HUDEP-2 (cell line): ENCODE data around the gene BEGAIN.
"Not testable (repeated sequence)": the region's sequence is repeated elsewhere in the genome, so short reads cannot be mapped to it uniquely, and the experiment has no call there.

ENCODE experiments used
- DNase-seq, 76 experiments: peaks; one replicate each; lab custom pipeline; 2025; ENCODE audit not compliant: unreplicated experiment in 76 of 76; lab: John Stamatoyannopoulos, UW

The BEGAIN gene

GRCh38 chr14:100529561-100530031 lies 57.6 kb downstream of the BEGAIN start:
- DNase-seq, result no peak

DNA sequence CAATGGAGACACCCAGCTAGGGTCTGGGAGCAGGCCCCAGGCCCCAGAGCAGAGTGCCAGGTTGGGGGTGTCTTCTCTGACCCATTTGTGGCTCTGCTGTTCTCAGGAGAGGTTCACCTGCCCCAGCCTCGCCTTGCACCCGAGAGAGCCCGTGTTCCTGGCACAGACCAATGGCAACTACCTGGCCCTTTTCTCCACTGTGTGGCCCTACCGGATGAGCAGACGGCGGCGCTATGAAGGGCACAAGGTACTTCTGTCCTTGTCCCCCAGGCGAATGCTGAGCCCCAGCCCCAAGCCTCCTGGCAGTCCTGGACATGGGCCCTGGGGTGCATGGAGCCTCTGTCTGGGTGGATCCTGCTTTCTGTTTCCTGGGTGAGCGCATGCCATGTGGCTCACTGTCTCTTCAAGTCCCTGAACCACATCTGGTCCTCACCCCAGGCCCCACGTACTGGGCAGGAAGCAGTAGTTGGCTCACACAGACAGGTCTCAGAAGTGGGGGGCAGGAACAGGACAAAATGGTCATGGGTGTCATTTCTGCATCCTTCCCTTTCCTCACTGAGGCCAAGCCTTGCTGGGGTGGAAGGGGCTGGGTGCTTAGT lies 58.2 kb downstream of the BEGAIN start:
- DNase-seq, result no peak

DNA sequence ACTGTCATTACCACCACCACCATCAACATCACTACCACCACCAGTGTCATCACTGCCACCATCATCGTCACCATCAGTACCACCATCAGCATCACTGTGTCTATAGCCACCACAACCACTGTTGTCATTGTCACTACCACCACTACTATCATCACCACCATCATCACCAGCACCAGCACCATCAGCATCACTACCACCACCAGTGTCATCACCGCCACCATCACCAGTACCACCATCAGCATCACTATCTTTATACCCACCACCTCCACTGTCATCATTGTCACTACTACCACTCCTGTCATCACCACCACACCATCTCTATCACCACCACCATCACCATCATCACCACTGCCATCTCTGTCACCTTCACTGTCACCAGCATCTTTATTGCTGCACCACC lies 60.6 kb downstream of the BEGAIN start:
- DNase-seq, result no peak

DNA sequence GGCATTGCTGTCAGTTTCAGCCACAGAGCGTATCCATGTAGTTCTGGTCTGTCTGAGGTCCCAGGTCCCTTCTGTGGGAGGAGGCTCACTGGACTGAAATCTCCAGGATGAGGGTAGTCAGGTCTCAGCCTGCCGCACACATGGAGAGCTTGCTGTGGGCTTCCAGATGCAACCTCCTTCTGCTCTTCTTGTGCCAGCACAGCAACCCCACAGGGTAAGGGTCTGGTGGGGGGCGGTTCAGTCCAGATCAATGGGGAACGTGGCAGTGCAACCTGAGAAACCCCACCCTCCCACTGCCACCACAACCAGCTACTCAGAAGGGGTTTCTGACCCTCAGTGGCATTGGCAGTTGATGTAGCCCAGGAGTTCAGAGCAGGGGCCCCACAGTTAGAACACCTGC lies 61.2 kb downstream of the BEGAIN start:
- no peak for DNase-seq

GRCh38 chr14:100525615-100526014 lies 61.6 kb downstream of the BEGAIN start:
- no peak for DNase-seq

DNA sequence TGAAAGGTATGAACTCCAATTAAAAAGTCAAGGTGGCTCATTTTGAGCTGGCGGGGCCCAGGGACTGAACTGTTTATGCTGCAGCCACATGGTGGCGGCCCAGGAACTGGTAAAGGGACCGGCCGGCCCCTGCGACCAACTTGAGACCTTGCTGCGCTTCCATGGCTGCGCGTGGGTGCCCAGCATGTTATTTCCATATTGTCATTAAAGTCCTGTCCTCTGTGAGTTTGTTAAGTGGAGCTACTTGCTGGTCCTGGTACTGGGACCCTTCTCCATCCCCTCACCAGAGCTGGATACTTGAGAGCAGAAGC lies 62.3 kb downstream of the BEGAIN start:
- peak in 5 of 76 experiments; percentile 6 to 21 (median 14) for DNase-seq

DNA sequence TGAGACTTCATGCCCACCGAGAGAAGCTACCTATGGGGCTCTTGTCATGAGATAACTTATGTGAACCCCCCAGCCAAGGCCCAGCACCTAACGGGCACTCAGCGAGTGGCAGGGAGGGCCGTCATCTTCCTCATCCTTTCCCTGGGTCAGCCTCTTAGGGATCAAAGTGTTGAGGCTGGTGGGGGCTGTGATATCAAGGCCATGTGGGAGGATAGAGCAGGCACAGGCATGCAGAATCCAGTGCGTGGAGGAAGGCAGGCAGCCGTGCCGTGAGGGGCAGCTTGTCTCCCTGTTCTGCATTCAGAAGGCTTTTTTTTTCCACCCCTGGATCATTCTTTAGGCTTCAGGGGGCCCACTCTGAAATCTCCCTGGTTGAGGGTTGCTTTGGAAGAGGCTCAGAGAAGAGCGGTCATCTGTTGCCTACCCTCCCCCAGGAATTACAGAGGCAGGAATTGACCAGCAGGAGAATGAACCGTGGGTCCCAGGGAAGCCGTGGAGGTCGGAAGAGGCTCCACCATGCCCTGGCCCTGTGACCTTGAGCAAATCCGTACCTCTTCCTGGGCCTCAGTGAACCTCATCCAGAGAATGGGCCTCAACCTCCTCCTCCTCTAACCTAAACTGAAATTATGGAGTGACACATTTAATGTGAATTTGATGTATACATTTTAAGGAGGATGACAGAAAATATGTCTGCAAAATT lies 62.8 kb downstream of the BEGAIN start:
- no peak for DNase-seq

DNA sequence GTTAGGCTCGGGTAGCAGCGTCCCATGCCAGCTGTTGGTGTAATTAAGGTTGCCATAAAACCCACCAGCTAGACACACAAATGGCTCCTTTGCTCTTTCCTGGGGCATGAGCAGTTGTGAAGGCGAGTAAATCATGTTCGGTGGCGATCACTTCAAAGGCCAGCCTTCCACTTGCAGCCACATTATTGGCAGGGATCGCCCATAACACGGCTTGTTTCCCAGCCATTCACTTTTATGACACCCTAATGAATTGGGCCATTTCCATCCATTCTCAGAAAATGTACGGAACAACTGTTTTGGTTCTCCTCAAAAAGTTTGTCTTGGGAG lies 63.4 kb downstream of the BEGAIN start:
- no peak for DNase-seq

- DNase-seq, result no peak
These were observed 63.9 kb downstream of the BEGAIN start for GRCh38 chr14:100523131-100523842.

DNA sequence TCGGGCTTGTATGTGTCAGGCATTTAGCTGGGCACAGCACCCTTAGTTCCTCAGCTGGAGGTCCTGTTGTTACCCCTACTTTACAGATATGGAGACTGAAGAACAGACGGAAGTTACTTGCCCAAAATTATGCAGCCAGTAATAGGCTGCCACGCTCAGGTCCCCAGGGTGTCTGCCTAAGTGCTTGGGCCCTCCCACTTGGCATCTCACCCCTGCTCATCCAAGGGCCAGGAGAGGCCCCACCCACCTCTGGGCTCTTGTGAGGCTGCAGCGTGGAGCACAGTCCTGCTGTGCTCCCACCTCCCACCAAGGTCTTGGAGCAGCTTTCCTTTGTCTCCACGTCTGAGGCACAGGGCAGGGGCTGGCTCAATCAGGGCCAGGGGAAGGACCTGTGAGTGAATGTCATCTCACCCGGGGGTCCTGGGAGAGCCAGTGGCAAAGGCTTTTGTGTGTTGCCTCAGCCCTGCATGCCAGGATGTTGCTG lies 64.6 kb downstream of the BEGAIN start:
- DNase-seq, result no peak

DNA sequence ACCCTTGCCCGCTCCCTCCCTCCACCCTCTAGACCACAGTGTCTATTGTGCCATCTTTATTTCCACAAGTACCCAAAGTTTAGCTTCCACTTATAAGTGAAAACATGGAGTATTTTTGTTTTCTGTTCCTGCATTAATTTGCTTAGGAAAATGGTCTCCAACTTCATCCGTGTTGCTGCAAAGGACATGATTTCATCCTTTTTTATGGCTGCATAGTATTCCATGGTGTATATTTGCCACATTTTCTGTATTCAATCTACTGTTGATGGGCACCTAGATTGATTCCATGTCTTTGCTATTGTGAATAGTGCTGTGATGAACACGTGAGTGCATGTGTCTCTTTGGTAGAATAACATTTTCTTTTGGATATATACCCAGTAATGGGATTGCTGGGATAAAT lies 81.2 kb downstream of the BEGAIN start:
- not testable (repeated sequence) for DNase-seq

GRCh38 chr14:100504372-100505078 lies 82.7 kb downstream of the BEGAIN start:
- no peak for DNase-seq

DNA sequence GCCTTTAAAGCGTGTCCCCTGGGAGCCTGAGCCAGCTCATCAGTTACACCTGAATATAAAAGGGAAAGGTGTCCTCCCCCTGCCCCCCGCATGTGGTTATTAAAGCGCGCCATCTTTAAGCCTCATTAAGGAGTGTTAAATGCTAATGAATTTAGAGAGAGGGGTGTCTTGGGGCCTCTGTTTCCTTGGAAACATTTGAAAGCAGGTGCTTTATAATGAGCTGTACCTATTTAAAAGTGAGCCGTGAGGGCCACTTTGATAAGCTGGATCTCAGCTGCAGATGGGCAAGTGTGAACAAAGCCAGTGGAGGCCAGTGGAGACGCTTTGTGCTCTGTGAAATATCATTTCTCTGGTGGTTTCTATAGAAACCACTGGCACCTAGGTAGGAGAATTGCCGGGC lies 84.0 kb downstream of the BEGAIN start:
- DNase-seq, result no peak

DNA sequence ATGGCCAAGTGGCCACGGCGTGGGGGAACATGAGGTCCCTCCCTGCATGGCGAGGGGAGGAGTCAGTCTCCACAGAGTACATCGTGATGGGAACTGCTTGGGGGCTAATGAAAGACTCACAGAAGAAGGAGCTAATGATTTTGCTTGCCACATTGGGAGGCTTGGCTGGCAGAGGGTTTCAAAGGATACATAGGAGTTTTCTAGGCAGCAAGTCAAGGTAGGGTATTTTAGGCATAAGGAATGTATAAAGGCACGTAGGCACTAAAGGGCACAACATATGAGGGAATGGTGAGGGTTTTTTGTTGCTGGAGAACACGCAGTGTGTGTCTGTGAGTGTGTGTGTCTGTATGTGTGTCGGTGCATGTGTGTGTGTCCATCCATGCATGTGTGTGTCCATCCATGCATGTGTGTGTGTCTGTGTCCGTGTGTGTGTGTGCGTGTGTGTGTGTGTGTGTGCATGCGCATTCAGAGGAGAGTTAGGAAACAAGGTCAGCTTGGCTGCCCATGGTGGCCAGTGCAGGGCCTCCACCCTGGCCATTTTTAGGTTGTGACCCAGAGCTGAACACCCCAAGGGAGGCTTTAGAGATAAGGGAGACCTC lies 84.5 kb downstream of the BEGAIN start:
- DNase-seq, result no peak

GRCh38 chr14:100500128-100500527 lies 87.1 kb downstream of the BEGAIN start:
- no peak for DNase-seq

DNA sequence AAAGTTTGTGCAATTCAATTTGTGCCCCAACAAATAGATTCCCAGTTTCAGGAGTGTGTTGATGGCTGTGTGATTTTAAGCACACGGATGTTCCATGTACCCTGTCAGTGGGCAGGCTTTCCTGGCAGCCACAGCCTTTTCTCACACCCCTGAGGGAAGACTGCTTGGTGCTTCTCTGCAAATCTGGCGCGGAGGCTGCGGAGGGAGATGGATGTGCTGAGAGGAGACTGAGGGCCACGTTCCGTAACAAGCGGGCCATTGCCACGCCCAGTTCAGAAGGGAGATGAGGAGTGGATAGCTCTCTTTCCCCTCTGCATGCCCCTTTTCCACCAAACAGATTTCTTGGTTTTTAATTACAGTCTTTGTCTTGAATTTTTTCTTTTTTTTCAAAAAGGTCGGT lies 89.1 kb downstream of the BEGAIN start:
- DNase-seq, result no peak

DNA sequence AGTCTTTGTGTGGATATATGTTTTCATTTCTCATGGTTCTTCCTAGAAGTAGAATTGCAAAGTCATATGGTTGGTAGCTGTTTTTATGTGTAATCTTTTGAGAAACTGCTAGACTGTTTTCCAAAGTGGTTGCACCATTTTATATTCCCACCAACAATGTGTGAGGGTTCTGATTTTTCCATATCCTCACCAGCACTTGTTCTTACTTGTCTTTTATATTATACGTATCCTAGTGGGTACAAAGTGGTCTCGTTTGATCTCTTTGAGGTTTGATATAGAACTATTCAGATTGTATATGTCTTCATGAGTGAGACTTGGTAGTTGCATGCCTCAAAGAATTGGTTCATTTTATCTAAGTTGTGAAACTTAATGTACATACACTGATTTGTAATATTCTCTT lies 91.3 kb downstream of the BEGAIN start:
- no peak for DNase-seq

DNA sequence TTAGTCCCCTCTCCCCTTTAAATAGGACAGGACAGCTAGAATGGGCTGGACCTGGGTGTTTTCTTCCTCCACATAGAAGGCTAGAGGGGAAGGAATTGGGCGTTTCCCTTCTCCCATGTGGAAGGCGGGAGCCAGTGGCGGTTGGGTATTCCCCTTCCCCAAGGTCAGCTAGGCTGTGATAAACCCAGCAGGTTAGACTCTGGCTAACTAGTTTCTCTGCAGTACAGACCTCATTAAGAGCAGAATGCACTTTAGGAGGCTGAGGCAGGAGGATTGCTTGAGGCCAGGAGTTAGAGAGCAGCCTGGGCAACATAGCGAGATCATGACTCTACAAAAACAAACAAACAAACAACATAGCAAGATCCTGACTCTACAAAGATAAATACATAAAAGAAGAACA lies 92.6 kb downstream of the BEGAIN start:
- DNase-seq, result no peak

- DNase-seq, result no peak
These were observed 97.0 kb downstream of the BEGAIN start for GRCh38 chr14:100490252-100490651.

DNA sequence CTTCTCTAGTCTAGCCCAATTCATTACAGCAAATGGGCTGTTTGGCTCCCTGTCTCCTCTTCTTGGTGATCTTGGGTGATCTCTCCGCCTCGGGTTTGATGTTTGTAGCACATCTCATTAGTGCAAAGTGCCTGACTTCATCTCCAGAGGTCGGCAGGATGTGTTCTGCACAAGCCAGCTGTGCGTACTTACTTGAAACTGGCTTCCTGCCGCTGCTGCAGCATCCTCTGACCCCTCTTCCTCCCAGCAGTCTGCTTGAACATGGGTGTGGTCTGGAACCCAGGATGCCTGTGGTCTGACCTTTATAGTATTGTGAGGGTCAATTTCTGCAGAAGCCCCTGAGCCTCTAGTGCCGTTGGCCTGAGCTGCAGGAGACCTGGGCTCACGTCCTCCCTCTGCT lies 99.2 kb downstream of the BEGAIN start:
- no peak for DNase-seq

- DNase-seq, result no peak
These were observed 99.9 kb downstream of the BEGAIN start for GRCh38 chr14:100487304-100487703.
